Liver (tissue), 9 donors: Measurements from ENCODE around the gene PDP2. TPM values are rescaled to one million over a fixed set of nuclear protein-coding genes. Genes with fewer than 3 reads are reported as not detected.

Source experiments
- DNase-seq: peaks from one replicate; pipeline ENCODE4 v3.0.0-alpha.2; 2017; ENCODE audit warnings: low spot score
- H3K27ac ChIP-seq, 2 donors: one replicate each; pipeline ENCODE4 v1.7.0; 2013; ENCODE audit warnings: inconsistent platforms in 2 of 2, low read length in 2 of 2, control low read depth in 1 of 2, low read depth in 1 of 2, mild to moderate bottlenecking in 1 of 2
- H3K27me3 ChIP-seq, 4 donors: one replicate each; pipeline versions ENCODE4 v1.6.1 to v1.7.0; 2013; ENCODE audit warnings: low read length in 3 of 4, inconsistent platforms in 1 of 4, mild to moderate bottlenecking in 1 of 4, moderate library complexity in 1 of 4; ENCODE audit not compliant: control insufficient read depth in 4 of 4, insufficient read depth in 4 of 4
- H3K36me3 ChIP-seq, 4 donors: one replicate each; pipeline versions ENCODE4 v1.6.1 to v1.7.0; 2013; ENCODE audit warnings: low read length in 3 of 4, mild to moderate bottlenecking in 3 of 4, low read depth in 1 of 4, moderate library complexity in 1 of 4; ENCODE audit not compliant: control insufficient read depth in 4 of 4, insufficient read depth in 3 of 4
- H3K4me1 ChIP-seq, 4 donors: one replicate each; pipeline versions ENCODE4 v1.6.1 to v1.7.0; 2013; ENCODE audit warnings: low read length in 3 of 4, mild to moderate bottlenecking in 3 of 4, moderate library complexity in 1 of 4; ENCODE audit not compliant: control insufficient read depth in 4 of 4, insufficient read depth in 4 of 4
- H3K4me3 ChIP-seq, 3 donors: one replicate each; pipeline versions ENCODE4 v1.6.1 to v1.7.0; 2013; ENCODE audit warnings: low read length in 3 of 3, control low read depth in 1 of 3, low read depth in 1 of 3, mild to moderate bottlenecking in 1 of 3
- H3K9ac ChIP-seq, 2 donors: one replicate each; pipeline ENCODE4 v1.7.0; 2013; ENCODE audit warnings: low read length in 2 of 2, mild to moderate bottlenecking in 2 of 2, moderate library complexity in 2 of 2, control low read depth in 1 of 2, low read depth in 1 of 2
- H3K9me3 ChIP-seq, 4 donors: one replicate each; pipeline versions ENCODE4 v1.6.1 to v1.7.0; 2013; ENCODE audit warnings: low read length in 3 of 4; ENCODE audit not compliant: control insufficient read depth in 4 of 4
- FOXA1 ChIP-seq: IDR thresholded peaks from 2 replicates; pipeline ENCODE4 v1.6.1; 2016; ENCODE audit warnings: antibody characterized with exemption
- GABPA ChIP-seq, 2 donors: IDR thresholded peaks in 1 of 2; conservative IDR thresholded peaks in 1 of 2; 2 replicates each; pipeline ENCODE4 v1.6.1; 2016; ENCODE audit warnings: antibody characterized with exemption in 2 of 2, mild to moderate bottlenecking in 1 of 2, moderate library complexity in 1 of 2
- HNF4A ChIP-seq, 2 donors: conservative IDR thresholded peaks; 2 replicates each; pipeline ENCODE4 v1.6.1; 2016; ENCODE audit warnings: antibody characterized with exemption in 2 of 2, mild to moderate bottlenecking in 2 of 2
- HNF4G ChIP-seq: IDR thresholded peaks from 2 replicates; pipeline ENCODE4 v1.6.1; 2016; ENCODE audit warnings: antibody characterized with exemption
- JUND ChIP-seq, 2 donors: IDR thresholded peaks; 2 replicates each; pipeline ENCODE4 v1.6.1; 2016; ENCODE audit warnings: antibody characterized with exemption in 2 of 2
- NR2F2 ChIP-seq: IDR thresholded peaks from 2 replicates; pipeline ENCODE4 v1.6.1; 2016; ENCODE audit warnings: antibody characterized with exemption
- RAD21 ChIP-seq, 2 donors: IDR thresholded peaks; 2 replicates each; pipeline ENCODE4 v1.6.1; 2016; ENCODE audit warnings: antibody characterized with exemption in 2 of 2, mild to moderate bottlenecking in 2 of 2
- RXRA ChIP-seq, 2 donors: IDR thresholded peaks; 2 replicates each; pipeline ENCODE4 v1.6.1; 2017 to 2018; ENCODE audit warnings: antibody characterized with exemption in 2 of 2, mild to moderate bottlenecking in 1 of 2
- SP1 ChIP-seq: IDR thresholded peaks from 2 replicates; pipeline ENCODE4 v1.6.1; 2018; ENCODE audit warnings: antibody characterized with exemption, mild to moderate bottlenecking
- TAF1 ChIP-seq: conservative IDR thresholded peaks from 2 replicates; pipeline ENCODE4 v1.6.1; 2016; ENCODE audit warnings: antibody characterized with exemption, mild to moderate bottlenecking
- ZBTB33 ChIP-seq: IDR thresholded peaks from 2 replicates; pipeline ENCODE4 v1.6.1; 2016; ENCODE audit warnings: antibody characterized with exemption
- WGBS: extraction: QIAGEN DNeasy Blood & Tissue Kit; methylation state at CpG from one replicate; pipeline ENCODE4 v1.1.7; 2013; 5-methylcytosine and 5-hydroxymethylcytosine counted together
- polyA plus RNA-seq, 2 donors: library from polyadenylated mRNA; stranded (reverse) in 1 of 2; unstranded in 1 of 2; fragments of 200-250 nt in 1 of 2; fragments of >200 nt in 1 of 2; fragmentation: Nextera tagmentation in 1 of 2; extraction: Ambion mirVana in 1 of 2; gene quantifications; one replicate each; pipeline versions ENCODE4 v1.2.1 to v1.2.3, GENCODE V29; 2013 to 2015
- total RNA-seq, 2 donors: library from RNA; depleted of rRNA; stranded (reverse); fragments of >200 nt; gene quantifications; one replicate each; pipeline ENCODE4 v1.2.3, GENCODE V29; 2014
- TF ChIP-seq, protein P1 (sequence below): fragments of 150-350 bp; IDR thresholded peaks from 2 replicates; pipeline ENCODE4 v1.5.1; 2017; ENCODE audit warnings: improper control_type of control experiment, low read depth, low read length; ENCODE audit not compliant: missing input control
- TF ChIP-seq, protein P2 (sequence below): IDR thresholded peaks from 2 replicates; pipeline ENCODE4 v1.6.1; 2016; ENCODE audit warnings: antibody characterized with exemption
- TF ChIP-seq, protein P3 (sequence below): IDR thresholded peaks from 2 replicates; pipeline ENCODE4 v1.6.1; 2016; ENCODE audit warnings: antibody characterized with exemption, mild to moderate bottlenecking
- donor health status: healthy.
- donor health status: healthy.
- donor health status: healthy.
- donor health status: healthy.
- donor health status: healthy.

PDP2 gene
- total and polyA plus RNA-seq, 4 donors = 2.3 to 9.4 (median 6.1) TPM

DNA sequence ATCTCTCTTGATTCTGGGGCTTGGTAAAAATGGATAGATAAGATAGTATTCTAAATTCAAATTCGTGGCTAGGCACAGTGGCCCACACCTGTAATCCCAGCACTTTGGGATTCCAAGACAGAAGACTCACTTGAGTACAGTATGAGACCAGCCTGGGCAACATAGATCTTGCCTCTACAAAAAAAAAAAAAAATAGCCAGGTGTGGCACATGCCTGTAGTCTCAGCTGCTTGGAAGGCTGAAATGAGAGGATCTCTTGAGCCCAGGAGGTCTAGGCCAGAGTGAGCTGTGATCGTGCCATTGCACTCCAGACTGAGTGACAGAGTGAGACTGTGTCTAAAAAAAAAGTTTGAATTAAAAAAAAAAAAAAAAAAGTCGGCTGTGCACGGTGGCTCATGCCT is 9.3 kb downstream of the PDP2 start (continued):
- TF ChIP-seq, protein P1, sequence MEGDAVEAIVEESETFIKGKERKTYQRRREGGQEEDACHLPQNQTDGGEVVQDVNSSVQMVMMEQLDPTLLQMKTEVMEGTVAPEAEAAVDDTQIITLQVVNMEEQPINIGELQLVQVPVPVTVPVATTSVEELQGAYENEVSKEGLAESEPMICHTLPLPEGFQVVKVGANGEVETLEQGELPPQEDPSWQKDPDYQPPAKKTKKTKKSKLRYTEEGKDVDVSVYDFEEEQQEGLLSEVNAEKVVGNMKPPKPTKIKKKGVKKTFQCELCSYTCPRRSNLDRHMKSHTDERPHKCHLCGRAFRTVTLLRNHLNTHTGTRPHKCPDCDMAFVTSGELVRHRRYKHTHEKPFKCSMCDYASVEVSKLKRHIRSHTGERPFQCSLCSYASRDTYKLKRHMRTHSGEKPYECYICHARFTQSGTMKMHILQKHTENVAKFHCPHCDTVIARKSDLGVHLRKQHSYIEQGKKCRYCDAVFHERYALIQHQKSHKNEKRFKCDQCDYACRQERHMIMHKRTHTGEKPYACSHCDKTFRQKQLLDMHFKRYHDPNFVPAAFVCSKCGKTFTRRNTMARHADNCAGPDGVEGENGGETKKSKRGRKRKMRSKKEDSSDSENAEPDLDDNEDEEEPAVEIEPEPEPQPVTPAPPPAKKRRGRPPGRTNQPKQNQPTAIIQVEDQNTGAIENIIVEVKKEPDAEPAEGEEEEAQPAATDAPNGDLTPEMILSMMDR = no peak
- TF ChIP-seq RAD21 (IDR thresholded peaks at IDR 0.05) = no peak
- TF ChIP-seq SP1 = no peak

- H3K4me1 ChIP-seq = peaks cover 5 to 17% (median 8%) of the 10 kb centered on the region in 4 donors
- H3K36me3 ChIP-seq = peaks cover 0 to 10% (median 4%) of the 10 kb centered on the region in 4 donors
- H3K27ac ChIP-seq = no peak overlapping the region
- 66% methylated on average over 2 of the region's 2 CpGs for WGBS
- no peaks in the 10 kb centered on the region for H3K9me3 ChIP-seq
- DNase-seq = no peak
- TF ChIP-seq HNF4G = no peak
- TF ChIP-seq, protein P2, sequence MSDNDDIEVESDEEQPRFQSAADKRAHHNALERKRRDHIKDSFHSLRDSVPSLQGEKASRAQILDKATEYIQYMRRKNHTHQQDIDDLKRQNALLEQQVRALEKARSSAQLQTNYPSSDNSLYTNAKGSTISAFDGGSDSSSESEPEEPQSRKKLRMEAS = no peak
- no peak for TF ChIP-seq JUND (IDR thresholded peaks at IDR 0.05)
- no peak for TF ChIP-seq NR2F2
- no peak overlapping the region for H3K4me3 ChIP-seq
- no peaks in the 10 kb centered on the region for H3K27me3 ChIP-seq
- H3K9ac ChIP-seq = no peak overlapping the region
These were observed 10.5 kb downstream of the PDP2 start for GRCh38 chr16:66890799-66891198.

GRCh38 chr16:66891360-66891759 is 11.0 kb downstream of the PDP2 start:
- Histone ChIP-seq H3K27me3 (no peaks in the 10 kb centered on the region), H3K9ac (no peak overlapping the region), H3K4me3 (no peak overlapping the region), H3K27ac (no peak overlapping the region), H3K4me1 (peaks cover 5 to 17% (median 8%) of the 10 kb centered on the region in 4 donors), H3K36me3 (peaks cover 0 to 5% (median 3%) of the 10 kb centered on the region in 4 donors), H3K9me3 (no peaks in the 10 kb centered on the region)
- TF ChIP-seq SP1 (peak; percentile 79), HNF4G (peak; percentile 61), FOXA1 (no peak), HNF4A (conservative IDR thresholded peaks at IDR 0.05) (peak; percentile 92 to 93), RXRA (IDR thresholded peaks at IDR 0.05) (peak in 1 of 2 donors; percentile 18), ZBTB33 (no peak)
- no peak for DNase-seq
- 49% methylated on average over 4 of the region's 4 CpGs for WGBS

DNA sequence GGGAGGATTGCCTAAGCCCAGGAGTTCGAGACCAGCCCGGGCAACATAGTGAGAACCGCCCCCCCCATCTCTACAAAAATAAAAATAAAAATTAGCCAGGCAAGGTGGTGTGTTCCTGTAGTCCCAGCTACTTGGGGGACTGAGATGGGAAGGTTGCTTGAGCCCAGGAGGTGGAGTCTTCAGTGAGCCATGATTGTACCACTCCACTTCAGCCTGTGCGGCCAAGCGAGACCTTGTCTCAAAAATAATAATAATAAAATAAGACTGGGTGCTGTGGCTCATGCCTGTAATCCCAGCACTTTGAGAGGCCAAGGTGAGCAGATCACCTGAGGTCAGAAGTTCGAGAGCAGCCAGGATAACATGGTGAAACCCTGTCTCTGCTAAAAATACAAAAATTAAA is 11.5 kb downstream of the PDP2 start:
- 95% methylated on average over 6 of the region's 6 CpGs for whole genome bisulfite sequencing
- no peak for TF ChIP-seq FOXA1
- no peak for TF ChIP-seq RXRA (IDR thresholded peaks at IDR 0.05)
- TF ChIP-seq TAF1 = no peak
- TF ChIP-seq, protein P1 = no peak
- no peak for TF ChIP-seq HNF4A (conservative IDR thresholded peaks at IDR 0.05)
- TF ChIP-seq, protein P3, sequence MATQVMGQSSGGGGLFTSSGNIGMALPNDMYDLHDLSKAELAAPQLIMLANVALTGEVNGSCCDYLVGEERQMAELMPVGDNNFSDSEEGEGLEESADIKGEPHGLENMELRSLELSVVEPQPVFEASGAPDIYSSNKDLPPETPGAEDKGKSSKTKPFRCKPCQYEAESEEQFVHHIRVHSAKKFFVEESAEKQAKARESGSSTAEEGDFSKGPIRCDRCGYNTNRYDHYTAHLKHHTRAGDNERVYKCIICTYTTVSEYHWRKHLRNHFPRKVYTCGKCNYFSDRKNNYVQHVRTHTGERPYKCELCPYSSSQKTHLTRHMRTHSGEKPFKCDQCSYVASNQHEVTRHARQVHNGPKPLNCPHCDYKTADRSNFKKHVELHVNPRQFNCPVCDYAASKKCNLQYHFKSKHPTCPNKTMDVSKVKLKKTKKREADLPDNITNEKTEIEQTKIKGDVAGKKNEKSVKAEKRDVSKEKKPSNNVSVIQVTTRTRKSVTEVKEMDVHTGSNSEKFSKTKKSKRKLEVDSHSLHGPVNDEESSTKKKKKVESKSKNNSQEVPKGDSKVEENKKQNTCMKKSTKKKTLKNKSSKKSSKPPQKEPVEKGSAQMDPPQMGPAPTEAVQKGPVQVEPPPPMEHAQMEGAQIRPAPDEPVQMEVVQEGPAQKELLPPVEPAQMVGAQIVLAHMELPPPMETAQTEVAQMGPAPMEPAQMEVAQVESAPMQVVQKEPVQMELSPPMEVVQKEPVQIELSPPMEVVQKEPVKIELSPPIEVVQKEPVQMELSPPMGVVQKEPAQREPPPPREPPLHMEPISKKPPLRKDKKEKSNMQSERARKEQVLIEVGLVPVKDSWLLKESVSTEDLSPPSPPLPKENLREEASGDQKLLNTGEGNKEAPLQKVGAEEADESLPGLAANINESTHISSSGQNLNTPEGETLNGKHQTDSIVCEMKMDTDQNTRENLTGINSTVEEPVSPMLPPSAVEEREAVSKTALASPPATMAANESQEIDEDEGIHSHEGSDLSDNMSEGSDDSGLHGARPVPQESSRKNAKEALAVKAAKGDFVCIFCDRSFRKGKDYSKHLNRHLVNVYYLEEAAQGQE = no peak
- TF ChIP-seq GABPA (IDR thresholded peaks at IDR 0.05 in 1 of 2, conservative IDR thresholded peaks at IDR 0.05 in 1 of 2) = no peak
- TF ChIP-seq, protein P2 = no peak
- no peak for TF ChIP-seq JUND (IDR thresholded peaks at IDR 0.05)
- TF ChIP-seq SP1 = no peak

More for the DNA sequence above, 11.5 kb downstream of the PDP2 start:
- no peaks in the 10 kb centered on the region for H3K9me3 ChIP-seq
- no peak overlapping the region for H3K9ac ChIP-seq
- no peak overlapping the region for H3K4me3 ChIP-seq
- H3K36me3 ChIP-seq = peaks cover 0 to under 1% (median 0%) of the 10 kb centered on the region in 4 donors
- H3K4me1 ChIP-seq = peaks cover 5 to 17% (median 8%) of the 10 kb centered on the region in 4 donors
- H3K27ac ChIP-seq = no peak overlapping the region
- no peak for DNase-seq
- H3K27me3 ChIP-seq = no peaks in the 10 kb centered on the region
